HG03280 (cell line): ENCODE measurements around the gene ARID5B.

Experiments
- ATAC-seq: cut with Tn5 transposase; IDR thresholded peaks from one replicate; pipeline ENCODE4 v1.9.1; 2021; ENCODE audit warnings: mild to moderate bottlenecking, moderate library complexity; ENCODE audit not compliant: unreplicated experiment

The ARID5B gene

DNA sequence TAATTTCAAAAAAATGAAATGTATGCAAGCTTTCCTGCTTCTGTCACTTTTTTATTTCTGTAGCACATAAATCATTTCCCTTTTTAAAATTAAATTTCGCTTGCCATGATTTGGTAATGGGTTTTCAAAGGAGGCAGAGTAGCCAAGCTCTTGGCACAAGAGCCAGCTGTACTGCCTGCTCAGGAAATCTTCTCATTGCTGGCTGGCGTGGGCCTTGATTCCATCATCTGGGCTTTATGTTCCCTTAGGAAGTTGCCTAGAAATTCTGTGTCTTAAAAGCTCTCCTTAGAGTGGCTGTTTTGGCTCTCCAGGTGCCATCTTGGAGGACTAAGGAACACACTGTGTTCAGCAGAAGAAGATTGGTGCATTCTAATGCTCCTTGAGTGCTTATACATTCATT lies 107.4 kb downstream of the ARID5B start:
- no peak for ATAC-seq

- no peak for ATAC-seq
These were observed 108.9 kb downstream of the ARID5B start for GRCh38 chr10:62010366-62010765.

GRCh38 chr10:62011558-62011957 lies 110.1 kb downstream of the ARID5B start:
- no peak for ATAC-seq

GRCh38 chr10:62012318-62012717 lies 110.8 kb downstream of the ARID5B start:
- ATAC-seq, result no peak

DNA sequence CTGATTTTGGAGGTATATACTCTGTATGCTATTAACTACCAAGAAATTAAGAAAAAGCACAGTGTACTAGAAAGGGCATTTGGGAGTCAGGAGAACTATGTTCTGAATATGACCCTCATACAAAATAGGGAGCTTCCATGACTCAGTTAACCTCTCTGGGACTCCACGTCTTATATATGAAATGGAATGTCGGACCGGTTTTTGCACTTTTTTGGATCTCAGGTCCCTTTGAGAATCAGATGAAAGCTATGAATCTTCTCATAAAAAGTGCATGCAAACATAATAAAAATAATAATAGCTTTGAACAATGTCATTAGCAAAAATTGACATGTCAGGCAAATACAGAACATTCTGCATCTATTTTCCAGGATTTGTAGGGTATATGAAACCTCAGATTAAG lies 113.0 kb downstream of the ARID5B start:
- ATAC-seq, result no peak

- no peak for ATAC-seq
These were observed 114.5 kb downstream of the ARID5B start for GRCh38 chr10:62015994-62016393.

DNA sequence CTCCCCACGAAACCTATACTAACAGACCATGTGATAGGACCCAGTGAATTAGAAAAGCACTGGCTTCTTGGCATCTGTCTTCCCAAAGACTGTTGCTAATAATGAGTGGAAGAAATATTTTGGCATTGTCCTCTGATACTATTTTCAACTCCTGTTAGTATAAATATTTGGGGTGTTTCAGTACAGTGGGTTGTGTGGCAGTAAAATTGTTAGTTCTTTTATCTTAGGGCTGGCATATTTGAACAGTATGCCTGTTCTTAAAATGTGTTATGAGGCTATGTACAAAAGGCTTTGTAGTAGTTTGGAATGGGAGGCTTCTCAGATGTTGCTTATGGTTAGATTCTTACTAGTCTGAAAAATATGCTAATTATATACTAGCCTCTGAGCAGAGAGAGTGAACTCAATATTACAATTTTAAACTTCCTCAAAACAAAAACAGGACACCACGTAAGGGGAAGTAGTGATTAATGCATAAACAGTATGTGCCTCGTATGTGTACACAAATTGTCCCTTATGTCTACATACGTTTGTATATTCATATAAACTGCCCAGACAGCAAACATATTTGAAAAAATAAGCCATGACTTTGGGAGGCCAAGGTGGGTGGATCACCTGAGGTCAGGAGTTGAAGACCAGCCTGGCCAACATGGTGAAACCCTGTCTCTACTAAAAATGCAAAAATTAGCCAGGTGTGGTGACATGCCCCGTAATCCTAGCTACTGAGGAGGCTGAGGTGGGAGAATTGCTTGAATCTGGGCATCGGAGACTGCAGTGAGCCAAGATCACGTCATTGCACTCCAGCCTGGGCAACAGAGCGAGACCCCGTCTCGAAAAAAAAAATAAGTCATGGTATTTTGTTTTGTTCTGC lies 115.4 kb downstream of the ARID5B start:
- peak; percentile 61 for ATAC-seq

DNA sequence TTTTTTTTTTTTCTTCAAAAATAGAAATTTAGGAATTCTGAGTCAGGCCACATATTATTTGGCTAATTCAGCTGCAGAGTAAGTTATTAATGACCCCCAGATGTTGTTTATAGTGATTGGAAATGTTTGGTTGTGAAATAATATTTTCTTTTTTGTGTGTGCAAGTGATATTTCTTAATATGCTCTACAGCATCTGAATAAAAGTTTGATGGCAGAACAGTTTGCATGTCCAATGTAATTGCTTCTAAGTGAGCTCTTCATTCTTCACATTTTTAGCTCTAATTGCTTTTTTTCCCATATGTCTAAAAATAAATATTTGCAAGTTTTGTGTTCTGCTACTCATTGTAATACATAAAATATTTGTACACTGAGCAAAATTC lies 116.0 kb downstream of the ARID5B start:
- no peak for ATAC-seq

DNA sequence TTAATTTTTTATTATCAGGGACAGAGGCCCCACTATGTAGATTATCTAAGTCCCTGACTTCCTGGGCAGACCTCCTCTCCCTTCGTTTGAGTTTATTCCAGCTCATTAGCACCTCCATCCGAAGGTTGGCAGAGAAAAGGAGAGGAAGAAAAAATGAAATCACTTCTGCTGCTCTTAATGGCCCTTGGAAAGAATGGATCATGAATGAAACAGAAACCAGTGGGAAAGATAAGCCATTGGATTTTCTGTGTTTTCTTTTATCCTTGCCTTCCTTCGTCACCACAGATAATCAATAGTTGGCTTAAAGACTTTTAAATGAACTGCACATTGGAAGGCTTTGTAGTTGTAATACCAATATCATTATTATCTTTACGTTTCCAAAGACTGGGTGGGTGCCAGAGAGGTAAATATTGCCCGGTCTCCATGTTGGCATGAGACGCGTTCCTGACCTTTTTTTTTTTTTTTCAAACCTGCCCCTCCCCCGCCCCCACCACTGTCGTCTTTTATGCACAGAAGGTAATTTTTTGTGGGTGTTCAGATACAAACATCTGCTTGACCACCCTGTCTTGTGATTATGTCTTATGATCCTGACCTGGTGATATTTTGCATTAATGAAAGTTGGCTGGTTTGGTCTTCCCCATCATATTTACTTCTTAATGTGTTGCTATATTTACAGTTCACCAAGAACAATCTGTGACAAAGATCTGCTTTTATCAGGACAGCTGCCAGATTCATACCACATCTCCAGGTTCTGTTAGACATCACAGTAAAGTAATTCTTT lies 116.8 kb downstream of the ARID5B start:
- ATAC-seq, result no peak

GRCh38 chr10:62019013-62019684 lies 117.7 kb downstream of the ARID5B start:
- no peak for ATAC-seq

- ATAC-seq, result no peak
These were observed 118.3 kb downstream of the ARID5B start for GRCh38 chr10:62019685-62020359.

DNA sequence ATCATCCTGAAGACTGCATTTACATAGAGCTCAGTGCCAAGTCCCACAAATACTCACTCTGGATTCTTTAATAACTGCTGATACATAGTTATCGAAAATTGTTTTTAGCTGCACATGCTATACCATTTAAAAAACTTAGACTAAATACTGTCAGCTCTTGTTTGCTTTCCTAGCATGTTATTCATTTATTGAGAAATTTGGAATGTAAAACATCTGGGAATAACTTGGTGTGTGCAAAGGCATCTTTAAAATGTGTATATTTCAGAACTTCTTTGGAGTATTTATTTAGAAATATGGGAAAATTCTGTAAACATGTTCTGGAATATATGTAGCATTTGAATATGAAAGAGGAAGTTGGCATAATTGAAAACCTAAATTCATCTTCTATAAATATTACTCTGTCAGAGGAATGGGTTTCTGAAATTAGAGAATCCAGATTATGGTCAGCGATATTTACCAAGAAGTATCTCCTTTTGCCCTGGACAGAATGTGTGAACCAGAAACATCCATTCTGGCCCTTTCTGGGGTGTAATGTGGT lies 119.7 kb downstream of the ARID5B start:
- no peak for ATAC-seq

- ATAC-seq, result no peak
These were observed 120.7 kb downstream of the ARID5B start for GRCh38 chr10:62021978-62022802.

DNA sequence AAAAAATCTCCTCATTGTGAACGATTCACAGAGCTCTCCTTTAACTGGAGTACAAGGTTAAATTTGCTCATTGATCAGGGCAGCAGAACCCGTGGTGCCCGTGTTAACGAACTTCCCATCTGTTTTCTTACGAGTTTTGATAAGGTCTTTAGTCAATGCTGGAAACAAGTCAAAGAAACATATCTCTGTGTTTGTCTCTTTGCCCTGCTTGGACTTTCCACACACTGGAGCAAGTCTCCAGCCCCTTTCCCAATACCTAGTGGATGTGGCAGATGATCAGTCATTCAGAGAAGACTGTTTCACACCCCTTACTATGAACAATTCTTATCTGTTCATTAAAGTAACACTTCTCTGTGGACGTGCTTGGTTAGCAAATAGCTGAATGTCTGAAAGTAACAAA lies 121.3 kb downstream of the ARID5B start:
- no peak for ATAC-seq

- no peak for ATAC-seq
These were observed 121.8 kb downstream of the ARID5B start for GRCh38 chr10:62023329-62023728.

GRCh38 chr10:62024026-62024701 lies 122.7 kb downstream of the ARID5B start:
- no peak for ATAC-seq

GRCh38 chr10:62025134-62025794 lies 123.8 kb downstream of the ARID5B start:
- ATAC-seq, result no peak

DNA sequence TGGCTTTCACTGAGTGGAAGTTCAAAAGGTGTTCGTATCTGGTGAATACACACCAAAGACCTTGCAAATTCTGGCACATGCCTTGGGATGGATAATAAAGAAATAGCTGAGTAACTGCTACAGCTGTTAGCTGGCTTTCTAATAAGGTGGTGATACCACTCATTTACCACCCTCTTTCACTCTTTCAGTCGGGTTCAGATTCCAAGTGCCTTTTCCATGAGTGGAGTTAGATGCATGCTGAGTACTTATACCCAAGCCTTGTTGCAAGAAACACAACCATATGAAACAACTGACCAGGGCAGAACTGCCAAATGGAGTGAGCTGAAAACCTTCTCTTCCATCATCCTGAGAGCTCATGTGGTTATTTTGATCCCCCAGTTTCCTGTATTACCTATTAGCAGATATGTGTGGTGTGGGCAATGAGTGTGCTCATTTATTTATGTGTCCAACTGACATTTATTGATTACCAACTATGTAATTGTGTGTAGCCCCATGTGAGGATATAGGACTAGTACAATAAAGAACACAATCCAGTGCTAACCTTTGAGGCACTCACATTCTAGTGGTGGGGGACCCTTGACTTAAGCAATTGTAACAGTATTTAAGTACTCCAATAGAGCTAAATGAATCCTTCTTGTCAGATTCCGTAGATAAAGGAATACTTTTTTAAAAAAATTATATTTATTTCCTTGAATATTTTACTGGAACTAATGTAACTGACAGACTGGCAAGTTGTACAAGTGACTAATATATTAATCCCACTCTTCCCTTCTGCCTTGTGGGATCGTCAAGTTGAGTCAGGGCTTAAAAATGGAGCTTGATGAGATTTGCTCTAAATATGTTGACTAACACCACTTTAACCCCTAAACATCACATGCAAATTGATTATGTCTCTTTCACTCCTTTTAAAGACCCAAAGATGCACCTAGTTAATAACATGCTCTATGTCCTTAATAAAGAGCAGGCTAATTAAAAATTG lies 124.7 kb downstream of the ARID5B start:
- no peak for ATAC-seq
